ENCODE results near the gene CORO6. TPM values are rescaled to one million over a fixed set of nuclear protein-coding genes. Genes with fewer than 3 reads are reported as not detected.

The CORO6 gene
- total and polyA plus RNA-seq, 2 of the 13 experiments (the other 11 are each of a cell fraction or from before 2014, with no cell fraction given): 0.42 to 0.82 TPM

GRCh38 chr17:29669266-29669665 is 46.6 kb upstream of the CORO6 start (continued):
- no peak for TF ChIP-seq CERS6 (CRISPR knock-in tag; IDR thresholded peaks at IDR 0.05)
- TF ChIP-seq ZNF713 (CRISPR knock-in tag; IDR thresholded peaks at IDR 0.05): no peak
- no peak for TF ChIP-seq ZNF619 (CRISPR knock-in tag; IDR thresholded peaks at IDR 0.05)
- TF ChIP-seq ZNF33A (CRISPR knock-in tag; IDR thresholded peaks at IDR 0.05; ENCODE audit: borderline replicate concordance): no peak
- TF ChIP-seq CEBPZ (IDR thresholded peaks at IDR 0.05; ENCODE audit: low read length): no peak
- TF ChIP-seq SP4 (CRISPR knock-in tag; IDR thresholded peaks at IDR 0.05): no peak

GRCh38 chr17:29667969-29668368 is 45.3 kb upstream of the CORO6 start:
- peaks cover 8% of the 10 kb centered on the region for H3K4me1 ChIP-seq (ENCODE audit: insufficient read depth, low read length)
- H3K9ac ChIP-seq (ENCODE audit: insufficient read depth, low read depth, low read length): no peak overlapping the region
- no peaks in the 10 kb centered on the region for H4K20me1 ChIP-seq (ENCODE audit: insufficient read depth, low read length)
- H3K79me2 ChIP-seq (ENCODE audit: insufficient read depth, low read length): no peaks in the 10 kb centered on the region
- no peaks in the 10 kb centered on the region for H3K27me3 ChIP-seq (ENCODE audit: control insufficient read depth in 1 of 2, insufficient read depth in 2 of 2, low read length in 2 of 2)
- no peak overlapping the region for H3K27ac ChIP-seq (ENCODE audit: extremely low read length, insufficient read depth, low read length)
- FAIRE-seq: no peak
- CTCF ChIA-PET (ENCODE audit: low intra/inter-chr PET ratio, low total read pairs): no interaction called here
- DNase-seq (ENCODE audit: low spot score): no peak
- no peaks in the 10 kb centered on the region for H3K9me3 ChIP-seq (ENCODE audit: low read length)
- intact Hi-C loops (cut with micrococcal nuclease; ENCODE audit: unreplicated experiment): no loop called here
- in situ Hi-C loops (cut with HindIII; ENCODE audit: extremely low pct_ligation_motif_present, low pct_unique_long_range_greater_than_20kb): no loop called here
- peaks cover 3 to 6% of the 10 kb centered on the region in 2 experiments for H3K36me3 ChIP-seq (replicated peaks in 1 of 2; ENCODE audit: control insufficient read depth in 1 of 2, insufficient read depth in 2 of 2, low read length in 2 of 2)
- no TSS peak for BruUV-seq (replicated peaks)
- POLR2A ChIA-PET: no interaction called here
- no peak overlapping the region for H3K4me2 ChIP-seq (ENCODE audit: low read depth, low read length)
- no peak overlapping the region for H2AFZ ChIP-seq (ENCODE audit: low read length)
- no peak overlapping the region for H3K4me3 ChIP-seq (replicated peaks in 1 of 3; ENCODE audit: insufficient read depth in 1 of 3, low read depth in 2 of 3, low read length in 3 of 3)
- ATAC-seq: no peak
- TF ChIP-seq ZFY (CRISPR knock-in tag; IDR thresholded peaks at IDR 0.05) (no peak), ZNF713 (CRISPR knock-in tag; IDR thresholded peaks at IDR 0.05) (no peak), HHEX (CRISPR knock-in tag; IDR thresholded peaks at IDR 0.05) (no peak), HNF1B (CRISPR knock-in tag; IDR thresholded peaks at IDR 0.05) (no peak), GLMP (CRISPR knock-in tag; IDR thresholded peaks at IDR 0.05; ENCODE audit: borderline replicate concordance) (no peak), EZH2 (conservative IDR thresholded peaks at IDR 0.05; ENCODE audit: low read depth, low read length) (no peak), ZNF431 (CRISPR knock-in tag; IDR thresholded peaks at IDR 0.05; ENCODE audit: borderline replicate concordance, low read depth) (no peak), E2F2 (CRISPR knock-in tag; IDR thresholded peaks at IDR 0.05; ENCODE audit: borderline replicate concordance) (no peak), PCBP2 (optimal IDR thresholded peaks at IDR 0.05; ENCODE audit: low read depth, low read length, poor library complexity, severe bottlenecking) (no peak), ZNF550 (CRISPR knock-in tag; IDR thresholded peaks at IDR 0.05; ENCODE audit: borderline replicate concordance) (no peak)
